GM12878 (cell line): ENCODE data around the gene JAKMIP1.

ENCODE experiments used
- POLR2AphosphoS5 ChIP-seq: IDR thresholded peaks from 2 replicates; pipeline ENCODE4 v1.6.1; 2011; ENCODE audit warnings: mild to moderate bottlenecking, low read length, inconsistent platforms
- RCOR1 ChIP-seq: conservative IDR thresholded peaks from 2 replicates; pipeline ENCODE4 v1.6.1; 2012; ENCODE audit warnings: low read depth, low read length, improper control_type of control experiment
- YY1 ChIP-seq: IDR thresholded peaks from 2 replicates; pipeline ENCODE4 v1.6.1; 2011; ENCODE audit warnings: low read depth, mild to moderate bottlenecking, low read length
- TF ChIP-seq, protein P1 (sequence below): IDR thresholded peaks from 2 replicates; pipeline ENCODE4 v1.6.1; 2012; ENCODE audit warnings: low read depth, low read length, improper control_type of control experiment
- TF ChIP-seq, protein P2 (sequence below): IDR thresholded peaks from 2 replicates; pipeline ENCODE4 v1.6.1; 2011; ENCODE audit warnings: low read depth, low read length, improper control_type of control experiment, borderline replicate concordance
- TF ChIP-seq, protein P3 (sequence below): fragments of 450-650 bp; formaldehyde crosslinking; IDR thresholded peaks from 2 replicates; pipeline ENCODE4 v1.4.0; 2022; ENCODE audit warnings: mild to moderate bottlenecking, moderate library complexity
- TF ChIP-seq, protein P4 (sequence below): IDR thresholded peaks from 2 replicates; pipeline ENCODE4 v1.6.1; 2012; ENCODE audit warnings: mild to moderate bottlenecking, low read depth, low read length
- TF ChIP-seq, protein P5 (sequence below), 3 experiments: IDR thresholded peaks in 2 of 3; conservative IDR thresholded peaks in 1 of 3; 2 replicates each; pipeline ENCODE4 v1.5.1; 2011; ENCODE audit warnings: low read depth in 3 of 3, low read length in 3 of 3, mild to moderate bottlenecking in 3 of 3, control low read depth in 2 of 3, moderate library complexity in 2 of 3, inconsistent platforms in 1 of 3, mixed read lengths in 1 of 3; ENCODE audit not compliant: control insufficient read depth in 2 of 3, insufficient read depth in 1 of 3; ENCODE audit errors: extremely low read depth in 1 of 3

DNA sequence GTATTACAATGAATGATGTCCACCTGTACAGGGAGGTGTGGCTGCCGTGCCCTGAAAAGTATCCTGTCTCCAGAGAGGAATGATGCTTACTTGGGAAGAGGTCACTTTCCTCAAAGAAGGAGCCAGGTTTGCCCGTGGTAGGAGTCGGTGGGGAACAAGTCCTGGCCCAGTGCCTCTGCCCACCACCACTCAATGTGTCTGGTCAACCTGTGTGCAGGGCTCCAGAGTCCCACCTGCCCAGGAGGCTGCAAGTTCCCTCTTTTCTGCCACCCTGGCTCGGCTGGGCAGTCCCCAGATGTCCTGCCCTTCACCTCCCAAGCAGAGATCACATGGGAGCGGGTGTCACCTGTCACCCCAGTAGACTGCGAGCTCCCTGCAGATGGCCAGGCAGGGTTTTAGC lies 106.7 kb downstream of the JAKMIP1 start:
- TF ChIP-seq, protein P1, sequence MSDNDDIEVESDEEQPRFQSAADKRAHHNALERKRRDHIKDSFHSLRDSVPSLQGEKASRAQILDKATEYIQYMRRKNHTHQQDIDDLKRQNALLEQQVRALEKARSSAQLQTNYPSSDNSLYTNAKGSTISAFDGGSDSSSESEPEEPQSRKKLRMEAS = no peak
- no peak for TF ChIP-seq RCOR1
- TF ChIP-seq, protein P2, sequence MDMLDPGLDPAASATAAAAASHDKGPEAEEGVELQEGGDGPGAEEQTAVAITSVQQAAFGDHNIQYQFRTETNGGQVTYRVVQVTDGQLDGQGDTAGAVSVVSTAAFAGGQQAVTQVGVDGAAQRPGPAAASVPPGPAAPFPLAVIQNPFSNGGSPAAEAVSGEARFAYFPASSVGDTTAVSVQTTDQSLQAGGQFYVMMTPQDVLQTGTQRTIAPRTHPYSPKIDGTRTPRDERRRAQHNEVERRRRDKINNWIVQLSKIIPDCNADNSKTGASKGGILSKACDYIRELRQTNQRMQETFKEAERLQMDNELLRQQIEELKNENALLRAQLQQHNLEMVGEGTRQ = no peak
- TF ChIP-seq, protein P3, sequence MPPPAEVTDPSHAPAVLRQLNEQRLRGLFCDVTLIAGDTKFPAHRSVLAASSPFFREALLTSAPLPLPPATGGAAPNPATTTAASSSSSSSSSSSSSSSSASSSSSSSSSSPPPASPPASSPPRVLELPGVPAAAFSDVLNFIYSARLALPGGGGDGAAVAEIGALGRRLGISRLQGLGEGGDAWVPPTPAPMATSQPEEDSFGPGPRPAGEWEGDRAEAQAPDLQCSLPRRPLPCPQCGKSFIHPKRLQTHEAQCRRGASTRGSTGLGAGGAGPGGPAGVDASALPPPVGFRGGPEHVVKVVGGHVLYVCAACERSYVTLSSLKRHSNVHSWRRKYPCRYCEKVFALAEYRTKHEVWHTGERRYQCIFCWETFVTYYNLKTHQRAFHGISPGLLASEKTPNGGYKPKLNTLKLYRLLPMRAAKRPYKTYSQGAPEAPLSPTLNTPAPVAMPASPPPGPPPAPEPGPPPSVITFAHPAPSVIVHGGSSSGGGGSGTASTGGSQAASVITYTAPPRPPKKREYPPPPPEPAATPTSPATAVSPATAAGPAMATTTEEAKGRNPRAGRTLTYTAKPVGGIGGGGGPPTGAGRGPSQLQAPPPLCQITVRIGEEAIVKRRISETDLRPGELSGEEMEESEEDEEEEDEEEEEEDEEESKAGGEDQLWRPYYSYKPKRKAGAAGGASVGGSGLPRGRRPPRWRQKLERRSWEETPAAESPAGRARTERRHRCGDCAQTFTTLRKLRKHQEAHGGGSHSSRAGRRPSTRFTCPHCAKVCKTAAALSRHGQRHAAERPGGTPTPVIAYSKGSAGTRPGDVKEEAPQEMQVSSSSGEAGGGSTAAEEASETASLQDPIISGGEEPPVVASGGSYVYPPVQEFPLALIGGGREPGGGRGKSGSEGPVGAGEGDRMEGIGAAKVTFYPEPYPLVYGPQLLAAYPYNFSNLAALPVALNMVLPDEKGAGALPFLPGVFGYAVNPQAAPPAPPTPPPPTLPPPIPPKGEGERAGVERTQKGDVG (CRISPR knock-in tag) = no peak
- TF ChIP-seq, protein P4, sequence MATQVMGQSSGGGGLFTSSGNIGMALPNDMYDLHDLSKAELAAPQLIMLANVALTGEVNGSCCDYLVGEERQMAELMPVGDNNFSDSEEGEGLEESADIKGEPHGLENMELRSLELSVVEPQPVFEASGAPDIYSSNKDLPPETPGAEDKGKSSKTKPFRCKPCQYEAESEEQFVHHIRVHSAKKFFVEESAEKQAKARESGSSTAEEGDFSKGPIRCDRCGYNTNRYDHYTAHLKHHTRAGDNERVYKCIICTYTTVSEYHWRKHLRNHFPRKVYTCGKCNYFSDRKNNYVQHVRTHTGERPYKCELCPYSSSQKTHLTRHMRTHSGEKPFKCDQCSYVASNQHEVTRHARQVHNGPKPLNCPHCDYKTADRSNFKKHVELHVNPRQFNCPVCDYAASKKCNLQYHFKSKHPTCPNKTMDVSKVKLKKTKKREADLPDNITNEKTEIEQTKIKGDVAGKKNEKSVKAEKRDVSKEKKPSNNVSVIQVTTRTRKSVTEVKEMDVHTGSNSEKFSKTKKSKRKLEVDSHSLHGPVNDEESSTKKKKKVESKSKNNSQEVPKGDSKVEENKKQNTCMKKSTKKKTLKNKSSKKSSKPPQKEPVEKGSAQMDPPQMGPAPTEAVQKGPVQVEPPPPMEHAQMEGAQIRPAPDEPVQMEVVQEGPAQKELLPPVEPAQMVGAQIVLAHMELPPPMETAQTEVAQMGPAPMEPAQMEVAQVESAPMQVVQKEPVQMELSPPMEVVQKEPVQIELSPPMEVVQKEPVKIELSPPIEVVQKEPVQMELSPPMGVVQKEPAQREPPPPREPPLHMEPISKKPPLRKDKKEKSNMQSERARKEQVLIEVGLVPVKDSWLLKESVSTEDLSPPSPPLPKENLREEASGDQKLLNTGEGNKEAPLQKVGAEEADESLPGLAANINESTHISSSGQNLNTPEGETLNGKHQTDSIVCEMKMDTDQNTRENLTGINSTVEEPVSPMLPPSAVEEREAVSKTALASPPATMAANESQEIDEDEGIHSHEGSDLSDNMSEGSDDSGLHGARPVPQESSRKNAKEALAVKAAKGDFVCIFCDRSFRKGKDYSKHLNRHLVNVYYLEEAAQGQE = no peak
- no peak for TF ChIP-seq POLR2AphosphoS5
- TF ChIP-seq YY1 = no peak
- TF ChIP-seq, protein P5, sequence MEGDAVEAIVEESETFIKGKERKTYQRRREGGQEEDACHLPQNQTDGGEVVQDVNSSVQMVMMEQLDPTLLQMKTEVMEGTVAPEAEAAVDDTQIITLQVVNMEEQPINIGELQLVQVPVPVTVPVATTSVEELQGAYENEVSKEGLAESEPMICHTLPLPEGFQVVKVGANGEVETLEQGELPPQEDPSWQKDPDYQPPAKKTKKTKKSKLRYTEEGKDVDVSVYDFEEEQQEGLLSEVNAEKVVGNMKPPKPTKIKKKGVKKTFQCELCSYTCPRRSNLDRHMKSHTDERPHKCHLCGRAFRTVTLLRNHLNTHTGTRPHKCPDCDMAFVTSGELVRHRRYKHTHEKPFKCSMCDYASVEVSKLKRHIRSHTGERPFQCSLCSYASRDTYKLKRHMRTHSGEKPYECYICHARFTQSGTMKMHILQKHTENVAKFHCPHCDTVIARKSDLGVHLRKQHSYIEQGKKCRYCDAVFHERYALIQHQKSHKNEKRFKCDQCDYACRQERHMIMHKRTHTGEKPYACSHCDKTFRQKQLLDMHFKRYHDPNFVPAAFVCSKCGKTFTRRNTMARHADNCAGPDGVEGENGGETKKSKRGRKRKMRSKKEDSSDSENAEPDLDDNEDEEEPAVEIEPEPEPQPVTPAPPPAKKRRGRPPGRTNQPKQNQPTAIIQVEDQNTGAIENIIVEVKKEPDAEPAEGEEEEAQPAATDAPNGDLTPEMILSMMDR (IDR thresholded peaks at IDR 0.05 in 2 of 3, conservative IDR thresholded peaks at IDR 0.05 in 1 of 3; ENCODE audit: control insufficient read depth in 2 of 3, extremely low read depth in 1 of 3, insufficient read depth in 1 of 3, low read depth in 3 of 3, low read length in 3 of 3) = no peak
